Activated naive CD4-positive, alpha-beta T cell treated with anti-CD3 and anti-CD28 coated beads, Interleukin-2, amount 10 ng/mL, durations not matched to agents 5 hours and 36 hours (primary cell): ENCODE measurements around the gene AMER2. TPM values are rescaled to one million over a fixed set of nuclear protein-coding genes. Genes with fewer than 3 reads are reported as not detected.

Experiments
- total RNA-seq, 2 experiments: library from RNA; stranded (reverse); gene quantifications; one replicate each; pipeline ENCODE4 v1.2.3, GENCODE V29; 2021

Gene AMER2, protein sequence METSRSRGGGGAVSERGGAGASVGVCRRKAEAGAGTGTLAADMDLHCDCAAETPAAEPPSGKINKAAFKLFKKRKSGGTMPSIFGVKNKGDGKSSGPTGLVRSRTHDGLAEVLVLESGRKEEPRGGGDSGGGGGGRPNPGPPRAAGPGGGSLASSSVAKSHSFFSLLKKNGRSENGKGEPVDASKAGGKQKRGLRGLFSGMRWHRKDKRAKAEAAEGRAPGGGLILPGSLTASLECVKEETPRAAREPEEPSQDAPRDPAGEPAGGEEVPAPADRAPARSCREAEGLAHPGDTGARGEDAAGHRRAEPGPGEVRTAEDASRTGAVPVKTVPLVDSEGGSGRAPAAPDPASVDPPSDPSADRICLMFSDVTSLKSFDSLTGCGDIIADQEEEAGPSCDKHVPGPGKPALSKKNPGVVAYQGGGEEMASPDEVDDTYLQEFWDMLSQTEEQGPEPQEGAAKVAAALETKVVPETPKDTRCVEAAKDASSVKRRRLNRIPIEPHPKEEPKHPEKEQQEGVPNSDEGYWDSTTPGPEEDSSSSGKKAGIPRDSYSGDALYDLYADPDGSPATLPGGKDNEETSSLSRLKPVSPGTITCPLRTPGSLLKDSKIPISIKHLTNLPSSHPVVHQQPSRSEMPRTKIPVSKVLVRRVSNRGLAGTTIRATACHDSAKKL
- total RNA-seq = not detected

DNA sequence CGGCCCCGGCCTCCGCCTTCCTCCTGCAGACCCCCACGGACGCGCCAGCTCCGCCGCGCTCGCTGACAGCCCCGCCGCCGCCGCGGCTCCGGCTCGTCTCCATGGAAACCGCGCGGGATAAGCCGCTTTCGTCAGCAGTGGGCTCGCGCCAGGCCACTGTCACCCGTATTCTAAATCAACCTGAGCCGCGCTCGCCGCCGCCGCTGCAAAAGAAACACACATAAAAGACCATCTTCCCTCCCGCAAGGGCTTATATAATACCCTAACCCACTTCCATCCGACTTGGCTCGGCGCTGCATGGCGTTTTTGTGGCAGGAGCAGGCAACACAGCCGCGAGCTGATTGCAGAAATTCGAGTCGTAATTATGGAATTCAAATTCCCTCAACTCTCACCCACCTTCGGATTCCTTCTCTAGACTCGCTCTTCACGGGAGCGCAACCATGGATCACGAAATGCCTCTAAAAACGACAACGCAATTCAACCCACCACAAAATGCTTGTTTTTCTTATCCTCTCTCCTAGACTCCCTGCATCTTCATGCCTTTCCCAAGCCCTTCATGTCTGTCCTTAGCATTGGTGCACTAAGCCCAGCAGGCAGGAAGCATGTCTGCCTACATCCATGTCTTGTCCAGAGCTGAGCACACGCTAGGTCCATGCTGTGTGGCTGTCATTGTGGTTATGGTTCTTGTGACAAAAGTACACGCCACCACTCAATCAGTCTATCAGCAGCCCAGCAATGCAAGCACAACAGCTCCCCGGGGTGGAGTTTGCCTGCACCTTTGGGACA, at the start of gene AMER2:
Gene AMER2 (minus strand): TSS at position 772 of the 786 bp plus-strand sequence. CDS start 669 bp downstream, at position 103.

Other genes with a start within 250 kb of the AMER2 start
- under 1 TPM; 0.60 to 0.94 TPM for gene PABPC3, start 76.2 kb downstream of the AMER2 start, total RNA-seq
- 10 to 100 TPM; 19.1 to 20.1 TPM for gene MTMR6, start 115.2 kb upstream of the AMER2 start, total RNA-seq
- 10 to 100 TPM; 59.9 to 64.0 TPM for gene NUP58, start 129.3 kb upstream of the AMER2 start, total RNA-seq
- under 1 TPM; 0.78 to 0.94 TPM for gene ATP8A2, start 199.7 kb upstream of the AMER2 start, total RNA-seq